Osteocyte (in vitro differentiated cells): ENCODE data around the gene DHRS3. TPM values are rescaled to one million over a fixed set of nuclear protein-coding genes. Genes with fewer than 3 reads are reported as not detected.
"Not testable (repeated sequence)": the region's sequence is repeated elsewhere in the genome, so short reads cannot be mapped to it uniquely, and the experiment has no call there.

Experiments used
- DNase-seq: peaks from one replicate; pipeline ENCODE4 v3.0.0; 2021; ENCODE audit warnings: mixed read lengths; ENCODE audit not compliant: unreplicated experiment; ENCODE audit errors: extremely low spot score
- H3K27ac Mint-ChIP-seq: one replicate; pipeline ENCODE4 v1.8.0; 2021; ENCODE audit warnings: mild to moderate bottlenecking, mixed read lengths; ENCODE audit not compliant: unreplicated experiment
- H3K27me3 Mint-ChIP-seq: one replicate; pipeline ENCODE4 v1.8.0; 2021; ENCODE audit warnings: mixed read lengths; ENCODE audit not compliant: unreplicated experiment
- H3K36me3 Mint-ChIP-seq: one replicate; pipeline ENCODE4 v1.8.0; 2021; ENCODE audit warnings: mixed read lengths; ENCODE audit not compliant: unreplicated experiment
- H3K4me1 Mint-ChIP-seq: one replicate; pipeline ENCODE4 v1.8.0; 2021; ENCODE audit warnings: mixed read lengths; ENCODE audit not compliant: unreplicated experiment
- H3K4me3 Mint-ChIP-seq: one replicate; pipeline ENCODE4 v1.8.0; 2021; ENCODE audit warnings: mild to moderate bottlenecking, moderate library complexity, mixed read lengths; ENCODE audit not compliant: unreplicated experiment
- H3K9me3 Mint-ChIP-seq: one replicate; pipeline ENCODE4 v1.8.0; 2021; ENCODE audit warnings: mixed read lengths; ENCODE audit not compliant: unreplicated experiment
- total RNA-seq: library from RNA; stranded (reverse); gene quantifications from 2 replicates; pipeline ENCODE4 v1.2.1, GENCODE V29; 2021
- TF ChIP-seq, protein P1 (sequence below): fragments of 200-600 bp; sonication (generic); IDR thresholded peaks from 2 replicates; pipeline ENCODE4 v1.5.0; 2021; ENCODE audit warnings: antibody characterized with exemption, mild to moderate bottlenecking, moderate library complexity

DHRS3 gene
- total RNA-seq, 1 donor from 2014 or later: 52.5 TPM

DNA sequence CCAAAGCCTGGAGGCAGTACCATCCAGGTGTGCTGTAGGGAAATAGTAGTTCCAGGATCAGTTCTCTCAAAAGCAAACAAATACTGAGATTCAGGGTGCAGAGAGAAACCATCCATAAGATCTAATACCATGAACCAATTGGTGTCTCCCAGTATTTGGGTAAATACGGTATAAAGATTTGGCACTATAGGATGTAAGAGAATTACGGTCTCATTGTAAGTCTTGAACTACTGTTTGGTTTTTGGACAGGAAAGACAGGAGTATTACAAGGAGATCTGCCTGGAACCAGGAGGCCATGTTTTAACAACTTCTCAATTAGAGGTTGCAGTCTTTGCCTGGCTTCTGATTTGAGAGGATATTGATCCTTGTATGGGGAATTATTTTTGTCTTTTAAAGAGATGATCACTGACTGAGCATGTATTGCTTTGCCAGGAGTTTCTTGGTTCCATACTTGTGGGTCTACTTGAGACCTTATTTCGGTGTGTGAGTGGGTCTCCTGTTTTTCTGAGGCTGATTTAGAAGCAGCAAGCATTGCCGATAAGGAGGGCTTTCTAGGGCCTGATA lies 36.1 kb upstream of the DHRS3 start:
- H3K9me3 Mint-ChIP-seq: no peaks in the 10 kb centered on the region
- TF ChIP-seq, protein P1, sequence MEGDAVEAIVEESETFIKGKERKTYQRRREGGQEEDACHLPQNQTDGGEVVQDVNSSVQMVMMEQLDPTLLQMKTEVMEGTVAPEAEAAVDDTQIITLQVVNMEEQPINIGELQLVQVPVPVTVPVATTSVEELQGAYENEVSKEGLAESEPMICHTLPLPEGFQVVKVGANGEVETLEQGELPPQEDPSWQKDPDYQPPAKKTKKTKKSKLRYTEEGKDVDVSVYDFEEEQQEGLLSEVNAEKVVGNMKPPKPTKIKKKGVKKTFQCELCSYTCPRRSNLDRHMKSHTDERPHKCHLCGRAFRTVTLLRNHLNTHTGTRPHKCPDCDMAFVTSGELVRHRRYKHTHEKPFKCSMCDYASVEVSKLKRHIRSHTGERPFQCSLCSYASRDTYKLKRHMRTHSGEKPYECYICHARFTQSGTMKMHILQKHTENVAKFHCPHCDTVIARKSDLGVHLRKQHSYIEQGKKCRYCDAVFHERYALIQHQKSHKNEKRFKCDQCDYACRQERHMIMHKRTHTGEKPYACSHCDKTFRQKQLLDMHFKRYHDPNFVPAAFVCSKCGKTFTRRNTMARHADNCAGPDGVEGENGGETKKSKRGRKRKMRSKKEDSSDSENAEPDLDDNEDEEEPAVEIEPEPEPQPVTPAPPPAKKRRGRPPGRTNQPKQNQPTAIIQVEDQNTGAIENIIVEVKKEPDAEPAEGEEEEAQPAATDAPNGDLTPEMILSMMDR: no peak
- H3K4me1 Mint-ChIP-seq: peaks cover 18% of the 10 kb centered on the region
- no peak overlapping the region for H3K4me3 Mint-ChIP-seq
- no peak for DNase-seq
- no peak overlapping the region for H3K27ac Mint-ChIP-seq
- no peaks in the 10 kb centered on the region for H3K27me3 Mint-ChIP-seq
- no peaks in the 10 kb centered on the region for H3K36me3 Mint-ChIP-seq

DNA sequence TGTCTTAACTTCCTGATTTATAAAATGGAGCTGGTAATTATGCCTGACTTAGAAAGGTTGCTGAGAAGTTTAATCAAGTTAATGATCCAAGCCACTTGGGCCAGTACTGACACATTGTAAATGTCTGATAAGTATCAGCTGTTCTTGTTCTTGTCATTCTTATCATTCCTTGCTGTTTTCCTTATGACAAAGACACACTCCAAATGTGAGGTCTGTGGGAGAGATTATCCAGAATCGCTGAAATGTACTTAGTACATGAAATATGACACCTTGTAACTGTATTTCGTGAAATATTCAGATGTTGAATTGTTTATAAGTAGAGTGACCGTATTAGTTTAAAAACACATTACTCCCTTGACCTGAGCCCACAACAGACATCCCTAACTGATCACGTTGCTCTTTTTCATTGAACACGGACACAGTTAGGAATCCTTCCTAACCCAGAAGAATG lies 32.0 kb upstream of the DHRS3 start:
- peaks cover 4% of the 10 kb centered on the region for H3K27me3 Mint-ChIP-seq
- H3K36me3 Mint-ChIP-seq: no peaks in the 10 kb centered on the region
- no peaks in the 10 kb centered on the region for H3K9me3 Mint-ChIP-seq
- TF ChIP-seq, protein P1: no peak
- H3K27ac Mint-ChIP-seq: peak overlapping the region; percentile 47
- H3K4me3 Mint-ChIP-seq: no peak overlapping the region
- peaks cover 19% of the 10 kb centered on the region for H3K4me1 Mint-ChIP-seq
- no peak for DNase-seq

DNA sequence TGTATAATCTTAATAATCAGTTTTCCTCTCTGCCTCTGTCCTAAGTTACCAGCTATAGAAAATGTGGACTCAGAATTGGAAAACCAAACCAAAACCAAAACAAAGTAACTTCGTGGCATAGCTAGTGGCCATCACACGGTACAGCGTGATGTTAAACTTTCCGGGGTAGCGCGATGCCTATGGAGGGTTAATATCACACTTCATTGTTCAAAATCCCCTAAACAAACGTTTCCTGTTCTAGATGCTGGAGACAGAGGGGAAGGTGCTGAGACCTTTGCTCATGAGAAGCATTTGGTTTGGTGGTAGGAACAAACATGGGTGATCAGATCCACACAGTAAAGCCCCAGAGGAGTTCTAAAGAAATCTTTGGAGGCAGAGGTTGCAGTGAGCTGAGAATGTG lies 30.7 kb upstream of the DHRS3 start:
- TF ChIP-seq, protein P1: no peak
- DNase-seq: no peak
- Mint-ChIP-seq H3K27me3 (peaks cover 8% of the 10 kb centered on the region), H3K9me3 (no peaks in the 10 kb centered on the region), H3K4me3 (no peak overlapping the region), H3K4me1 (peaks cover 19% of the 10 kb centered on the region), H3K27ac (no peak overlapping the region), H3K36me3 (no peaks in the 10 kb centered on the region)

DNA sequence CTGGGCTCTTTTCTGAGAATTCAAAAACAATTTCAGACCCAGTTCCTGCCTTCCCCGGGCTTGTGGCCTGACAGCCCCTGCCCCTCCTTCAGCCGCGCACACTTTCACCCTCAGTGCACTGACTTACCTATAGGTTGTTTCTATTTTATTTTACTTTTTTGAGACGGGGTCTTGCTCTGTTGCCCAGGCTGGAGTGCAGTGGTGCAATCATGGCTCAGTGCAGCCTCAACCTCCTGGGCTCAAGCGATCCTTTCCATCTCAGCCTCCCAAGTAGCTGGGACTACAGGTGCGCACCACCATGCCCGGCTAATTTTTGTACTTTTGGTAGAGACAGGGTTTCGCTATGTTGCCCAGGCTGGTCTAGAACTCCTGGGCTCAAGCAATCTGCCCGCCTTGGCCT lies 27.4 kb upstream of the DHRS3 start:
- not testable (repeated sequence) for H3K36me3 Mint-ChIP-seq, DNase-seq, H3K27me3 Mint-ChIP-seq, H3K4me3 Mint-ChIP-seq, H3K27ac Mint-ChIP-seq
- Mint-ChIP-seq H3K9me3 (peaks cover 11% of the 10 kb centered on the region), H3K4me1 (peaks cover 18% of the 10 kb centered on the region)

DNA sequence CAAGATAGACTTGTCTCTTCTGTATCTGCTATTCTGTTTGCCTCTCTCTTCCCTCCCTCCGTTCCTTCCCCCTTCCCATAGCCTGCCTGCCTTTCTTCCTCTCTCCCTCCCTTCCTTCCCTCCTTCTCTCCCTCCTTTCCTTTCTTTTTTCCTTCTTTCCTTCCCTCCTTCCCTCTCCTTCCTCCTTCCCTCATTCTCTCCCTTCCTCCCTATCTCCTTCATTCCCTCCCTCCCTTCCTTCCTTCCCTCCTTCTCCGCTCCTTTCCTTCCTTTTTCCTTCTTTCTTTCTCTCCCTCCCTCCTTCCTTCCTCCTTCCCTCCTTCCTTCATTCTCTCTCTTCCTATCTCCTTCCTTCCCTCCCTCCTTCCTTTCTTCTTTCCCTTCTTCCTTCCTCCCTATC lies 26.8 kb upstream of the DHRS3 start:
- Mint-ChIP-seq H3K27me3 (peaks cover 8% of the 10 kb centered on the region), H3K27ac (no peak overlapping the region), H3K4me1 (peaks cover 12% of the 10 kb centered on the region), H3K36me3 (peaks cover 3% of the 10 kb centered on the region), H3K4me3 (no peak overlapping the region), H3K9me3 (peaks cover 16% of the 10 kb centered on the region)
- TF ChIP-seq, protein P1: no peak
- DNase-seq: no peak

DNA sequence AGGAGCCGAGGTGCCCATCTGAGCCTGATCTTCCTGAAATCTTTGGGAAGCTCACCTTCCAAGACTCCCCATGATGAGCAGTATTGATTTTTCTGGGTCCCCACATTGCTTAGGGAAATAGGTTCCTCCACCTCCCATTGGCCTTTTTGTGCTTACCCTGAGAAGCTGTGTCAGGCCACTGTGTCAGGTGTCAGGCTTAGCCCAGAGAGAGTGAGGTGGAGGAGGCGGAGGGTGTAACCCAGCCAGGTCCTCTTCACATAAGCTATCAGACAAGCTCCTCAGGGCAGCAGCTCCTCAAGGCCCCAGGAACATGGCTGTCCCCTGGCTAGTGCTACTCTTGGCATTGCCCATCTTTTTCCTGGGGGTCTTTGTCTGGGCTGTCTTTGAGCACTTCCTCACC lies 26.2 kb upstream of the DHRS3 start:
- peaks cover 3% of the 10 kb centered on the region for H3K36me3 Mint-ChIP-seq
- no peak overlapping the region for H3K4me3 Mint-ChIP-seq
- no peak for DNase-seq
- peaks cover 17% of the 10 kb centered on the region for H3K9me3 Mint-ChIP-seq
- no peak overlapping the region for H3K27ac Mint-ChIP-seq
- H3K4me1 Mint-ChIP-seq: peaks cover 7% of the 10 kb centered on the region
- TF ChIP-seq, protein P1: no peak
- peaks cover 8% of the 10 kb centered on the region for H3K27me3 Mint-ChIP-seq
